ENCODE results near the gene NFIL3. TPM values are rescaled to one million over a fixed set of nuclear protein-coding genes. Genes with fewer than 3 reads are reported as not detected.

Gene NFIL3
- total RNA-seq, 1 donor from 2014 or later: 30.4 TPM

DNA sequence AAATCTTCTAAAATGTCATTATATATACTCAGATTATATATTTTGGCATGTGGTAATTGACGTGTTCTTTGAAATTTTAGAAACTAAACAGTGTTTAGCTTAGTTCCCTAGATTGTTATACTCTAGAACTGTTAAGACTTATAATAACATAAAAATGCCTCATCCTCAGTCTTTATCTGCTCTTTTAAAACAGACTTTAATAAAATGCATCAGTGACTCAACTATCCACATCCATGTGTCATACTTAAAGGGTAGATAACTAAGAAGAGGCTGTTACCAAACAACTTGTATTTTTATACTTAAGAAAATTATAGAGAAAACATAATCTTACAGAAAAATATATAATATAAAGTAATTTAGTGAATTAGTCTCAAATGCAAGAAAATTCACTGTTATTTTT is 15.2 kb downstream of the NFIL3 start:
- H3K9me3 Mint-ChIP-seq: peaks cover 5% of the 10 kb centered on the region
- H3K27me3 Mint-ChIP-seq: no peaks in the 10 kb centered on the region
- H3K4me1 Mint-ChIP-seq (ENCODE audit: unreplicated experiment): peaks cover 1% of the 10 kb centered on the region
- TF ChIP-seq, protein P1, sequence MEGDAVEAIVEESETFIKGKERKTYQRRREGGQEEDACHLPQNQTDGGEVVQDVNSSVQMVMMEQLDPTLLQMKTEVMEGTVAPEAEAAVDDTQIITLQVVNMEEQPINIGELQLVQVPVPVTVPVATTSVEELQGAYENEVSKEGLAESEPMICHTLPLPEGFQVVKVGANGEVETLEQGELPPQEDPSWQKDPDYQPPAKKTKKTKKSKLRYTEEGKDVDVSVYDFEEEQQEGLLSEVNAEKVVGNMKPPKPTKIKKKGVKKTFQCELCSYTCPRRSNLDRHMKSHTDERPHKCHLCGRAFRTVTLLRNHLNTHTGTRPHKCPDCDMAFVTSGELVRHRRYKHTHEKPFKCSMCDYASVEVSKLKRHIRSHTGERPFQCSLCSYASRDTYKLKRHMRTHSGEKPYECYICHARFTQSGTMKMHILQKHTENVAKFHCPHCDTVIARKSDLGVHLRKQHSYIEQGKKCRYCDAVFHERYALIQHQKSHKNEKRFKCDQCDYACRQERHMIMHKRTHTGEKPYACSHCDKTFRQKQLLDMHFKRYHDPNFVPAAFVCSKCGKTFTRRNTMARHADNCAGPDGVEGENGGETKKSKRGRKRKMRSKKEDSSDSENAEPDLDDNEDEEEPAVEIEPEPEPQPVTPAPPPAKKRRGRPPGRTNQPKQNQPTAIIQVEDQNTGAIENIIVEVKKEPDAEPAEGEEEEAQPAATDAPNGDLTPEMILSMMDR (conservative IDR thresholded peaks at IDR 0.05): no peak
- peaks cover 40% of the 10 kb centered on the region for H3K36me3 Mint-ChIP-seq
- no peak for DNase-seq (ENCODE audit: extremely low spot score, unreplicated experiment)
- no peak overlapping the region for H3K27ac Mint-ChIP-seq
- H3K4me3 Mint-ChIP-seq: no peak overlapping the region

DNA sequence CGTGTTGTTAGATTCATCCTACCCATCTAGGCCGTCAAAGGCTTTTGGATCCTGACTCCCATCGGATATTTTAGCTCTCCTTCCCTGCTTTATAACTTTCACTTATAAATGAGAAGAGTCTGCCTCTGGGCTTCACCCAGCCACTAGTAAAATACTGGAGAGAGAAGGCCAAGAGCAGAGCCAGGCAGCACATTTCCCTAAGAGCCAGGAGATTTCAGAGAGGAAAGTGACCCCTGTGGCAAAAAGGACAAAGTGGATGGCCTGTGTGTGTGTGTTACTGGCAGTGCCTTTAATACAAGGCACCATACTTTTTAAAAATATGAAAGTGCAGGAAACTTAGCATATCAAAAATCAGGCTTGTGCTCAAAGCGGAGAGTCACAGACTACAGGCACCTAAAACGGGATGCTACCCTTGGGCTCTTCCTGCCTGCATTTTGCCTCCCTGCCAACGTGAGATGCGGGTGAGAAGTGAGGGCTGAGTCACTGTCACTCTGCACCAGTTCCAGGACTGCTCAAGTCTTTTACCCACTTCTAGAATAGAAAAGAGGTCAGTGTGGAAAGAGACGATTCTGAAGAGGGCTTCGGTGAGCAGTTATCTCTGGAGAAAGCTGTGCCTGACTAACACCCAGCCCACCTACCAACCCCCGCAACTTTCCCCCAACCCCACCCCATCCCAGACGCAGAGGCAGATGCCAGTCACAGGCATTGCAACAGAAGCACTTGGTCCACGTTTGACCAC is 15.9 kb downstream of the NFIL3 start:
- Mint-ChIP-seq H3K4me3 (no peak overlapping the region), H3K27me3 (no peaks in the 10 kb centered on the region), H3K9me3 (peaks cover 7% of the 10 kb centered on the region), H3K4me1 (ENCODE audit: unreplicated experiment) (no peaks in the 10 kb centered on the region), H3K36me3 (peaks cover 39% of the 10 kb centered on the region), H3K27ac (no peak overlapping the region)
- TF ChIP-seq, protein P1 (conservative IDR thresholded peaks at IDR 0.05): no peak
- DNase-seq (ENCODE audit: extremely low spot score, unreplicated experiment): no peak

DNA sequence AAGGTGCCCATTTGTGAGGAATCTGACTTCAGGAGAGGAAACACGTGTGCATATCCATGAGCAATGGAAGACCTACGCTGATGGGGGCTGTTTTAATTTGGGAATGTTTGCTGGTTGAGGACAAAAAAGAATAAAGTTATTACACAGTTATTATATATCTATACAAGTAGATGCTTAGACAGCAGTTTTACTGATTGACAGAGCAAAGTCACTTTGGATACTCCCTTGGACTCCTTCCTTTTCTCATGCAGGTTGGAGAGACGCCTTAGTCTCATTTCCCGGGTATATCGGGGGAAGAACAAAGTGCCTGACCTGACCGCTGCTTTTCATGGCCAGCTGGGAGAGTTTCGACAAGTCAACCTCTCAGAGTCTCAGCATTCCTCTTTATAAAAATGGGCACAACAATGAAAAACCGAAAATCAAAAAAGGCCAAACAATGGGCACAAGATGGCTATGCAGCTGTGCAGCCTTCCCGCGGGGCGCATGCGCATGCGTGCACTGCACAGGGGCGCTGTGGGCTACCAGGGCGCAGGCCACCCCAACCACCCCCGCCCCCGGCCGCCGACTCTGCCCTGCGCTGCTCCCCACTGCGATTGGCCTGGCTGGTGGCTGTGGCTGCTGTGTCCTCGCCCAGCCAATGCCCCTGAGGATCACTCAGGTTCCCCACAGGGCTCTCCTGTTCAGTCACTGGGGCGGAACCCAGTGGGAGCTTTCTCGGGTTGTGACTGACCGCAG is 18.1 kb downstream of the NFIL3 start:
- TF ChIP-seq, protein P1 (conservative IDR thresholded peaks at IDR 0.05): no peak
- no peaks in the 10 kb centered on the region for H3K27me3 Mint-ChIP-seq
- H3K36me3 Mint-ChIP-seq: peaks cover 35% of the 10 kb centered on the region

DNA sequence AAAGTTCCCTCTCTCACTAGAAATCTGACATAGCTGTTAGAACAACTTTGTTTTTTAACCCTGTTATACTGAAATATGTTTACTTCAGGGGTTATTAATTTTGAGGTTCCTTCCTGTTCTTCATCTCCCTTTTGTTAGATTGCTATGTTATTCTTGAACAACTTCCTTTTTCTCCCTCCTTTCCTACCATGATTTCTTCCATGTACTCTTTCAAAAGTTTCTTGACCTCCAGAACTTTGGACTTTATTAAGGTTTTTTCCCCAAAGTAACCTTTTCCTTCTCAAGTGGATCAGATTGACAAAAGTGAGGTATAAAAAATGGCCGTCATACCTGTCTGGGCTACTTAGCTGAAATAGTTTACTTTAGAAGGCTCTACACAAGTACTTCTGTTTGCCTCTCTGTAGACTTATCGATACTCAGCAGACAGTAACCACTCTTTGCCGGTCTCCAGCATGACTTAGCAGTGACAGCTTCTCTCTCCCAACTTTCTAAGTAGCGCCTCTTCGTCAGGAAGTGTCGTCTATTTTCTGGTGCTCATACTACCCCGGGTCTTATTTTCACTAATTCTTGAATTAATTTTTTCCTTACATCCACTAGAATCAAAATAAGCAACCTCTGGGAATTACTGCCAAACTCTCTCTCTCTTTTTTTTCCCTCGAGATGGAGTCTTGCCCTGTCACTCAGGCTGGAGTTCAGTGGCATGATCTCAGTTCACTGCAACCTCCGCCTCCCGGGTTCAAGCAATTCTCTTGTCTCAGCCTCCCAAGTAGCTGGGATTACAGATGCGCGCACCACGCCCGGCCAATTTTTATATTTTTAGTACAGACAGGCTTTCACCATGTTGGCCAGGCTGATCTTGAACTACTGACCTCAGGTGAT is 19.7 kb downstream of the NFIL3 start:
- Mint-ChIP-seq H3K36me3 (peaks cover 19% of the 10 kb centered on the region), H3K4me3 (no peak overlapping the region), H3K9me3 (peaks cover 7% of the 10 kb centered on the region), H3K4me1 (ENCODE audit: unreplicated experiment) (no peaks in the 10 kb centered on the region), H3K27me3 (no peaks in the 10 kb centered on the region), H3K27ac (no peak overlapping the region)
- no peak for DNase-seq (ENCODE audit: extremely low spot score, unreplicated experiment)
- TF ChIP-seq, protein P1 (conservative IDR thresholded peaks at IDR 0.05): no peak

More for the DNA sequence above, 18.1 kb downstream of the NFIL3 start:
- peaks cover 7% of the 10 kb centered on the region for H3K9me3 Mint-ChIP-seq
- no peak for DNase-seq (ENCODE audit: extremely low spot score, unreplicated experiment)
- no peak overlapping the region for H3K4me3 Mint-ChIP-seq
- H3K4me1 Mint-ChIP-seq (ENCODE audit: unreplicated experiment): no peaks in the 10 kb centered on the region
- no peak overlapping the region for H3K27ac Mint-ChIP-seq

DNA sequence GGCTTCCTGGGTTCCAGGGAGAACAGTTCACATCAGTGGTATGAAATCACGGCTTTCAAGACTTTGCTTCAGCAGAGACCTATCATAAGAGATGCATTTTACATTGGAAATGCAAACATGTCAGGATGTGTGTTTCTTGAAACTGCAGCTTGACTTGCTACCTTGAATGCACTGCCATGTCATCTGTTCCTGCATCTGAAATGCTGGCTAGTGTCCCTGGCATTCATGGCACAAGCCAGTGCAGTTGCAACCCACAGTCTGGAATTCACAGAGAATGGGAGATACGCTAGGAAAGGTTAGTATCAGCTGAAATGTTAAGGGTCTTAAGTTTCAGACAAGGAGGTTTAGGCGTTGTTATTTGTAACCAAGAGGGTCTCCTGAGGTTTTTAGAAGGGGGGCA is 24.7 kb downstream of the NFIL3 start:
- TF ChIP-seq, protein P1 (conservative IDR thresholded peaks at IDR 0.05): no peak
- Mint-ChIP-seq H3K27ac (no peak overlapping the region), H3K4me3 (no peak overlapping the region), H3K4me1 (ENCODE audit: unreplicated experiment) (no peaks in the 10 kb centered on the region), H3K9me3 (peaks cover 6% of the 10 kb centered on the region), H3K36me3 (no peaks in the 10 kb centered on the region), H3K27me3 (no peaks in the 10 kb centered on the region)
- DNase-seq (ENCODE audit: extremely low spot score, unreplicated experiment): no peak
